PC-3 (cell line): ENCODE data around the gene SMCR8. TPM values are rescaled to one million over a fixed set of nuclear protein-coding genes. Genes with fewer than 3 reads are reported as not detected.
A peak's percentile ranks its signal among the peaks of the same experiment; 100 is the strongest.
"Not testable (repeated sequence)": the region's sequence is repeated elsewhere in the genome, so short reads cannot be mapped to it uniquely, and the experiment has no call there.

ENCODE experiments used
- ATAC-seq: fragments of 200-7000 bp; cut with Tn5 transposase; 2 replicates; pipeline ENCODE4 v1.9.1; 2020; ENCODE audit warnings: mild to moderate bottlenecking, moderate library complexity
- BruUV-seq: library from RNA; stranded (reverse); fragments of 400-500 nt; replicated peaks from 2 replicates; lab custom pipeline; 2021; lab: Mats Ljungman, UMichigan
- CTCF ChIA-PET: fragments of 300-600 bp; sonication (Branson Sonifier 250); formaldehyde crosslinking; loops from one replicate; lab custom pipeline; 2022; ENCODE audit warnings: antibody characterized with exemption; lab: Charles Lee
- POLR2A ChIA-PET: fragments of 300-600 bp; sonication (Branson Sonifier 250); formaldehyde crosslinking; loops from one replicate; lab custom pipeline; 2022; ENCODE audit warnings: antibody characterized with exemption; ENCODE audit not compliant: unreplicated experiment; lab: Charles Lee
- DNase-seq: peaks from one replicate; pipeline ENCODE4 v3.0.0-alpha.2; 2015
- H2AFZ ChIP-seq: fragments of 300-600 bp; sonication (generic); 2 replicates; pipeline ENCODE4 v1.6.0; 2016; ENCODE audit warnings: antibody characterized with exemption, low read length
- H3F3A ChIP-seq: fragments of 300-600 bp; sonication (generic); one replicate; pipeline ENCODE4 v1.6.0; 2017; ENCODE audit warnings: antibody characterized with exemption, low read length, control low read depth, mild to moderate bottlenecking; ENCODE audit not compliant: unreplicated experiment
- H3K27ac ChIP-seq: fragments of 300-600 bp; sonication (generic); 2 replicates; pipeline ENCODE4 v1.5.1; 2016; ENCODE audit warnings: mild to moderate bottlenecking, low read length
- H3K27me3 ChIP-seq: fragments of 300-600 bp; sonication (generic); 2 replicates; pipeline ENCODE4 v1.6.1; 2016; ENCODE audit warnings: low read length, mixed read lengths
- H3K36me3 ChIP-seq: fragments of 300-600 bp; sonication (generic); 2 replicates; pipeline ENCODE4 v1.6.1; 2016; ENCODE audit warnings: low read depth, mixed run types, low read length, mixed read lengths
- H3K4me1 ChIP-seq: fragments of 300-600 bp; sonication (generic); 2 replicates; pipeline ENCODE4 v1.5.1; 2016; ENCODE audit warnings: low read length; ENCODE audit not compliant: insufficient read depth
- H3K4me2 ChIP-seq: fragments of 300-600 bp; sonication (generic); 2 replicates; pipeline ENCODE4 v1.6.0; 2016; ENCODE audit warnings: low read length
- H3K4me3 ChIP-seq: fragments of 300-600 bp; sonication (generic); 2 replicates; pipeline ENCODE4 v1.5.1; 2016; ENCODE audit warnings: mild to moderate bottlenecking, low read length, mixed read lengths
- H3K79me2 ChIP-seq: fragments of 300-600 bp; sonication (generic); 2 replicates; pipeline ENCODE4 v1.6.1; 2017; ENCODE audit warnings: low read length, mixed read lengths
- H3K9ac ChIP-seq: fragments of 300-600 bp; sonication (generic); 2 replicates; pipeline ENCODE4 v1.6.0; 2016; ENCODE audit warnings: mild to moderate bottlenecking, low read length
- H3K9me2 ChIP-seq: fragments of 300-600 bp; sonication (generic); replicated peaks from 2 replicates; pipeline ENCODE4 v1.6.1; 2016; ENCODE audit warnings: mixed run types, low read length, mixed read lengths
- H3K9me3 ChIP-seq: fragments of 300-600 bp; sonication (generic); 2 replicates; pipeline ENCODE4 v1.6.1; 2016; ENCODE audit warnings: low read length, mixed read lengths
- H4K20me1 ChIP-seq: fragments of 300-600 bp; sonication (generic); 2 replicates; pipeline ENCODE4 v1.6.1; 2016; ENCODE audit warnings: low read length, mixed read lengths
- CTCF ChIP-seq: fragments of 300-600 bp; sonication (generic); conservative IDR thresholded peaks from 2 replicates; pipeline ENCODE4 v1.5.1; 2017; ENCODE audit warnings: antibody characterized with exemption, low read depth, mild to moderate bottlenecking, low read length
- EZH2 ChIP-seq: fragments of 300-600 bp; sonication (generic); IDR thresholded peaks from one replicate; pipeline ENCODE4 v1.6.1; 2017; ENCODE audit warnings: antibody characterized with exemption, mild to moderate bottlenecking, low read length; ENCODE audit not compliant: unreplicated experiment
- EZH2phosphoT487 ChIP-seq: fragments of 300-600 bp; sonication (generic); IDR thresholded peaks from 2 replicates; pipeline ENCODE4 v1.6.1; 2018; ENCODE audit warnings: mild to moderate bottlenecking, antibody characterized with exemption, low read length, borderline replicate concordance
- intact Hi-C: fragments of 100-400 bp; cut with micrococcal nuclease; formaldehyde crosslinking; loops from 2 replicates; pipeline ENCODE4 v1.9.0; 2023
- total RNA-seq: library from RNA; depleted of rRNA; stranded (reverse); fragments of >200 nt; gene quantifications from 2 replicates; pipeline ENCODE4 v1.2.3, GENCODE V29; 2014

Gene SMCR8
- total RNA-seq, 1 experiment from 2014 or later: 20.4 TPM

GRCh38 chr17:18300725-18301480, 14.2 kb upstream of the SMCR8 start:
- Histone ChIP-seq H3K9ac (no peak overlapping the region), H2AFZ (no peak overlapping the region), H3K9me2 (no peaks in the 10 kb centered on the region), H3F3A (no peaks in the 10 kb centered on the region), H3K27ac (peak overlapping the region; percentile 58), H3K4me2 (no peak overlapping the region), H4K20me1 (no peaks in the 10 kb centered on the region), H3K27me3 (no peaks in the 10 kb centered on the region), H3K79me2 (no peaks in the 10 kb centered on the region), H3K4me1 (peaks cover 10% of the 10 kb centered on the region; the same call in 1 of the 2 replicates), H3K4me3 (no peak overlapping the region), H3K9me3 (no peaks in the 10 kb centered on the region), H3K36me3 (peaks cover 46% of the 10 kb centered on the region)
- DNase-seq: no peak
- peak; percentile 74 for ATAC-seq
- intact Hi-C loops: no loop called here
- TF ChIP-seq CTCF: no peak
- no peak for TF ChIP-seq EZH2phosphoT487
- TF ChIP-seq EZH2: no peak
- ChIA-PET CTCF (no interaction called here), POLR2A (no interaction called here)
- BruUV-seq: no TSS peak

- ATAC-seq, CTCF ChIA-PET, DNase-seq, POLR2A ChIA-PET, H3K4me3 ChIP-seq, H3K27ac ChIP-seq, H3F3A ChIP-seq, H3K9ac ChIP-seq, H4K20me1 ChIP-seq, H2AFZ ChIP-seq, intact Hi-C loops, H3K27me3 ChIP-seq, H3K79me2 ChIP-seq, H3K9me2 ChIP-seq, BruUV-seq, H3K9me3 ChIP-seq, H3K4me2 ChIP-seq: not testable (repeated sequence)
- H3K36me3 ChIP-seq: peaks cover 55% of the 10 kb centered on the region
- H3K4me1 ChIP-seq: peaks cover 10% of the 10 kb centered on the region; the same call in 1 of the 2 replicates
These were observed 11.9 kb upstream of the SMCR8 start for GRCh38 chr17:18303206-18303605.

GRCh38 chr17:18309202-18309601, 5.9 kb upstream of the SMCR8 start:
- no peaks in the 10 kb centered on the region for H3K9me3 ChIP-seq
- ATAC-seq: no peak
- H3K4me3 ChIP-seq: no peak overlapping the region
- no peaks in the 10 kb centered on the region for H4K20me1 ChIP-seq
- peaks cover 16% of the 10 kb centered on the region; the same call in 1 of the 2 replicates for H3K4me1 ChIP-seq
- DNase-seq: no peak
- no peaks in the 10 kb centered on the region for H3K27me3 ChIP-seq
- no peak overlapping the region for H3K27ac ChIP-seq
- POLR2A ChIA-PET: no interaction called here
- H3K9ac ChIP-seq: no peak overlapping the region
- H3K9me2 ChIP-seq: no peaks in the 10 kb centered on the region
- H3F3A ChIP-seq: no peaks in the 10 kb centered on the region
- no peak overlapping the region for H2AFZ ChIP-seq
- intact Hi-C loops: no loop called here
- H3K36me3 ChIP-seq: peaks cover 45% of the 10 kb centered on the region
- TF ChIP-seq CTCF (no peak), EZH2phosphoT487 (no peak), EZH2 (no peak)
- CTCF ChIA-PET: no interaction called here
- no peak overlapping the region for H3K4me2 ChIP-seq
- peaks cover 44% of the 10 kb centered on the region for H3K79me2 ChIP-seq
- BruUV-seq: no TSS peak
